Neuron (in vitro differentiated cells): Measurements from ENCODE around the gene RBM47.
"Not testable (repeated sequence)": the region's sequence is repeated elsewhere in the genome, so short reads cannot be mapped to it uniquely, and the experiment has no call there.

ENCODE experiments used
- H2AFZ ChIP-seq: one replicate; pipeline ENCODE4 v1.6.1; 2013; ENCODE audit warnings: low read depth, mild to moderate bottlenecking, inconsistent platforms, low read length, moderate library complexity
- H3K27me3 ChIP-seq: one replicate; pipeline ENCODE4 v1.6.1; 2013; ENCODE audit warnings: low read length; ENCODE audit not compliant: insufficient read depth
- H3K36me3 ChIP-seq: one replicate; pipeline ENCODE4 v1.6.1; 2013; ENCODE audit warnings: low read length; ENCODE audit not compliant: insufficient read depth
- H3K4me1 ChIP-seq: one replicate; pipeline ENCODE4 v1.6.1; 2013; ENCODE audit warnings: low read length; ENCODE audit not compliant: insufficient read depth
- H3K4me3 ChIP-seq: 2 replicates; pipeline ENCODE4 v1.5.1; 2013; ENCODE audit warnings: mild to moderate bottlenecking, low read length, moderate library complexity
- H3K9me3 ChIP-seq: one replicate; pipeline ENCODE4 v1.6.1; 2013; ENCODE audit warnings: low read length

RBM47 gene

GRCh38 chr4:40401096-40401495, 228.6 kb downstream of the RBM47 start:
- H3K27me3 ChIP-seq = peaks cover 5% of the 10 kb centered on the region
- no peak overlapping the region for H3K4me3 ChIP-seq
- H3K9me3 ChIP-seq = no peaks in the 10 kb centered on the region
- H3K4me1 ChIP-seq = peaks cover 3% of the 10 kb centered on the region
- no peaks in the 10 kb centered on the region for H3K36me3 ChIP-seq
- H2AFZ ChIP-seq = no peak overlapping the region

- Histone ChIP-seq H3K36me3 (no peaks in the 10 kb centered on the region), H3K9me3 (no peaks in the 10 kb centered on the region), H3K27me3 (peaks cover 5% of the 10 kb centered on the region), H2AFZ (no peak overlapping the region), H3K4me3 (no peak overlapping the region), H3K4me1 (peaks cover 5% of the 10 kb centered on the region)
Measured at GRCh38 chr4:40399578-40399977, 230.1 kb downstream of the RBM47 start.

GRCh38 chr4:40395908-40396793, 233.5 kb downstream of the RBM47 start:
- Histone ChIP-seq H3K27me3 (peaks cover 5% of the 10 kb centered on the region), H3K4me3 (no peak overlapping the region), H3K9me3 (no peaks in the 10 kb centered on the region), H3K4me1 (peaks cover 5% of the 10 kb centered on the region), H2AFZ (no peak overlapping the region), H3K36me3 (no peaks in the 10 kb centered on the region)

GRCh38 chr4:40395166-40395900, 234.3 kb downstream of the RBM47 start:
- H3K36me3 ChIP-seq = no peaks in the 10 kb centered on the region
- peaks cover 5% of the 10 kb centered on the region for H3K4me1 ChIP-seq
- no peak overlapping the region for H3K4me3 ChIP-seq
- H3K27me3 ChIP-seq = peaks cover 5% of the 10 kb centered on the region
- H2AFZ ChIP-seq = no peak overlapping the region
- no peaks in the 10 kb centered on the region for H3K9me3 ChIP-seq

- Histone ChIP-seq H3K36me3 (no peaks in the 10 kb centered on the region), H3K4me3 (no peak overlapping the region), H3K9me3 (no peaks in the 10 kb centered on the region), H2AFZ (no peak overlapping the region), H3K4me1 (peaks cover 5% of the 10 kb centered on the region), H3K27me3 (no peaks in the 10 kb centered on the region)
Measured at GRCh38 chr4:40394236-40394635, 235.4 kb downstream of the RBM47 start.

- H3K9me3 ChIP-seq, H3K4me1 ChIP-seq, H3K4me3 ChIP-seq, H3K27me3 ChIP-seq, H3K36me3 ChIP-seq, H2AFZ ChIP-seq: not testable (repeated sequence)
Measured at GRCh38 chr4:40392241-40392640, 237.4 kb downstream of the RBM47 start.

- Histone ChIP-seq H3K4me3 (no peak overlapping the region), H3K27me3 (no peaks in the 10 kb centered on the region), H3K4me1 (no peaks in the 10 kb centered on the region), H2AFZ (no peak overlapping the region), H3K36me3 (no peaks in the 10 kb centered on the region), H3K9me3 (no peaks in the 10 kb centered on the region)
Measured at GRCh38 chr4:40389986-40390385, 239.7 kb downstream of the RBM47 start.

GRCh38 chr4:40388239-40388638, 241.4 kb downstream of the RBM47 start:
- H3K36me3 ChIP-seq = no peaks in the 10 kb centered on the region
- no peak overlapping the region for H2AFZ ChIP-seq
- no peaks in the 10 kb centered on the region for H3K27me3 ChIP-seq
- no peak overlapping the region for H3K4me3 ChIP-seq
- no peaks in the 10 kb centered on the region for H3K4me1 ChIP-seq
- no peaks in the 10 kb centered on the region for H3K9me3 ChIP-seq

GRCh38 chr4:40380647-40381046, 249.0 kb downstream of the RBM47 start:
- Histone ChIP-seq H3K9me3 (no peaks in the 10 kb centered on the region), H3K4me3 (no peak overlapping the region), H3K36me3 (no peaks in the 10 kb centered on the region), H3K27me3 (no peaks in the 10 kb centered on the region), H2AFZ (no peak overlapping the region), H3K4me1 (no peaks in the 10 kb centered on the region)

- Histone ChIP-seq H2AFZ (no peak overlapping the region), H3K9me3 (no peaks in the 10 kb centered on the region), H3K4me3 (no peak overlapping the region), H3K4me1 (no peaks in the 10 kb centered on the region), H3K36me3 (no peaks in the 10 kb centered on the region), H3K27me3 (no peaks in the 10 kb centered on the region)
Measured at GRCh38 chr4:40379248-40379647, 250.4 kb downstream of the RBM47 start.

GRCh38 chr4:40378619-40379018, 251.0 kb downstream of the RBM47 start:
- H2AFZ ChIP-seq = no peak overlapping the region
- no peaks in the 10 kb centered on the region for H3K36me3 ChIP-seq
- H3K27me3 ChIP-seq = no peaks in the 10 kb centered on the region
- H3K4me3 ChIP-seq = no peak overlapping the region
- no peaks in the 10 kb centered on the region for H3K9me3 ChIP-seq
- no peaks in the 10 kb centered on the region for H3K4me1 ChIP-seq

- Histone ChIP-seq H3K9me3 (no peaks in the 10 kb centered on the region), H3K36me3 (no peaks in the 10 kb centered on the region), H2AFZ (no peak overlapping the region), H3K4me3 (no peak overlapping the region), H3K4me1 (no peaks in the 10 kb centered on the region), H3K27me3 (no peaks in the 10 kb centered on the region)
Measured at GRCh38 chr4:40377512-40378365, 251.9 kb downstream of the RBM47 start.

- no peaks in the 10 kb centered on the region for H3K4me1 ChIP-seq
- no peaks in the 10 kb centered on the region for H3K9me3 ChIP-seq
- H2AFZ ChIP-seq = no peak overlapping the region
- H3K27me3 ChIP-seq = no peaks in the 10 kb centered on the region
- H3K4me3 ChIP-seq = no peak overlapping the region
- H3K36me3 ChIP-seq = no peaks in the 10 kb centered on the region
Measured at GRCh38 chr4:40375620-40376019, 254.0 kb downstream of the RBM47 start.
